Measurements from ENCODE around the gene TP53BP2. TPM values are rescaled to one million over a fixed set of nuclear protein-coding genes. Genes with fewer than 3 reads are reported as not detected.

Gene TP53BP2
- total and polyA plus RNA-seq, 4 donors: 3.9 to 26.8 (median 13.0) TPM

- TF ChIP-seq ZBTB33 (IDR thresholded peaks at IDR 0.05) (no peak), HNF4A (conservative IDR thresholded peaks at IDR 0.05) (no peak), FOXA1 (IDR thresholded peaks at IDR 0.05) (no peak), RXRA (IDR thresholded peaks at IDR 0.05) (no peak)
Measured at GRCh38 chr1:223864084-223864483, 18.3 kb upstream of the TP53BP2 start (continued).

- TF ChIP-seq GABPA (IDR thresholded peaks at IDR 0.05 in 1 of 2, conservative IDR thresholded peaks at IDR 0.05 in 1 of 2): peak in 1 of 2 donors; percentile 4
- TF ChIP-seq HNF4G (IDR thresholded peaks at IDR 0.05): no peak
- TF ChIP-seq, protein P1, sequence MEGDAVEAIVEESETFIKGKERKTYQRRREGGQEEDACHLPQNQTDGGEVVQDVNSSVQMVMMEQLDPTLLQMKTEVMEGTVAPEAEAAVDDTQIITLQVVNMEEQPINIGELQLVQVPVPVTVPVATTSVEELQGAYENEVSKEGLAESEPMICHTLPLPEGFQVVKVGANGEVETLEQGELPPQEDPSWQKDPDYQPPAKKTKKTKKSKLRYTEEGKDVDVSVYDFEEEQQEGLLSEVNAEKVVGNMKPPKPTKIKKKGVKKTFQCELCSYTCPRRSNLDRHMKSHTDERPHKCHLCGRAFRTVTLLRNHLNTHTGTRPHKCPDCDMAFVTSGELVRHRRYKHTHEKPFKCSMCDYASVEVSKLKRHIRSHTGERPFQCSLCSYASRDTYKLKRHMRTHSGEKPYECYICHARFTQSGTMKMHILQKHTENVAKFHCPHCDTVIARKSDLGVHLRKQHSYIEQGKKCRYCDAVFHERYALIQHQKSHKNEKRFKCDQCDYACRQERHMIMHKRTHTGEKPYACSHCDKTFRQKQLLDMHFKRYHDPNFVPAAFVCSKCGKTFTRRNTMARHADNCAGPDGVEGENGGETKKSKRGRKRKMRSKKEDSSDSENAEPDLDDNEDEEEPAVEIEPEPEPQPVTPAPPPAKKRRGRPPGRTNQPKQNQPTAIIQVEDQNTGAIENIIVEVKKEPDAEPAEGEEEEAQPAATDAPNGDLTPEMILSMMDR (IDR thresholded peaks at IDR 0.05; ENCODE audit: low read depth, low read length, missing input control): no peak
- H3K27me3 ChIP-seq (ENCODE audit: control insufficient read depth in 4 of 4, insufficient read depth in 4 of 4, low read length in 3 of 4): no peaks in the 10 kb centered on the region
- no peak overlapping the region for H3K27ac ChIP-seq (ENCODE audit: low read depth in 1 of 2, low read length in 2 of 2)
- no peak overlapping the region for H3K9ac ChIP-seq (ENCODE audit: low read depth in 1 of 2, low read length in 2 of 2)
- no peaks in the 10 kb centered on the region for H3K36me3 ChIP-seq (ENCODE audit: control insufficient read depth in 4 of 4, insufficient read depth in 3 of 4, low read depth in 1 of 4, low read length in 3 of 4)
- WGBS: 88% methylated on average over 1 of the region's 1 CpG
- H3K4me3 ChIP-seq (ENCODE audit: low read depth in 1 of 3, low read length in 3 of 3): no peak overlapping the region
- no peaks in the 10 kb centered on the region for H3K4me1 ChIP-seq (ENCODE audit: control insufficient read depth in 4 of 4, insufficient read depth in 4 of 4, low read length in 3 of 4)
- DNase-seq (ENCODE audit: low spot score): no peak
- H3K9me3 ChIP-seq (ENCODE audit: control insufficient read depth in 4 of 4, low read length in 3 of 4): no peaks in the 10 kb centered on the region
Measured at GRCh38 chr1:223861904-223862303, 16.2 kb upstream of the TP53BP2 start.

GRCh38 chr1:223860051-223860622 is 14.4 kb upstream of the TP53BP2 start:
- Histone ChIP-seq H3K36me3 (ENCODE audit: control insufficient read depth in 4 of 4, insufficient read depth in 3 of 4, low read depth in 1 of 4, low read length in 3 of 4) (no peaks in the 10 kb centered on the region), H3K27ac (ENCODE audit: low read depth in 1 of 2, low read length in 2 of 2) (no peak overlapping the region), H3K27me3 (ENCODE audit: control insufficient read depth in 4 of 4, insufficient read depth in 4 of 4, low read length in 3 of 4) (no peaks in the 10 kb centered on the region), H3K9me3 (ENCODE audit: control insufficient read depth in 4 of 4, low read length in 3 of 4) (no peaks in the 10 kb centered on the region), H3K4me1 (ENCODE audit: control insufficient read depth in 4 of 4, insufficient read depth in 4 of 4, low read length in 3 of 4) (no peaks in the 10 kb centered on the region), H3K9ac (ENCODE audit: low read depth in 1 of 2, low read length in 2 of 2) (no peak overlapping the region), H3K4me3 (ENCODE audit: low read depth in 1 of 3, low read length in 3 of 3) (no peak overlapping the region)
- DNase-seq (ENCODE audit: low spot score): no peak
- 80% methylated on average over 5 of the region's 5 CpGs for WGBS
- TF ChIP-seq, protein P1 (IDR thresholded peaks at IDR 0.05; ENCODE audit: low read depth, low read length, missing input control): no peak
- TF ChIP-seq FOXA1 (IDR thresholded peaks at IDR 0.05): no peak

- DNase-seq (ENCODE audit: low spot score): no peak
- Histone ChIP-seq H3K36me3 (ENCODE audit: control insufficient read depth in 4 of 4, insufficient read depth in 3 of 4, low read depth in 1 of 4, low read length in 3 of 4) (no peaks in the 10 kb centered on the region), H3K4me1 (ENCODE audit: control insufficient read depth in 4 of 4, insufficient read depth in 4 of 4, low read length in 3 of 4) (no peaks in the 10 kb centered on the region), H3K27me3 (ENCODE audit: control insufficient read depth in 4 of 4, insufficient read depth in 4 of 4, low read length in 3 of 4) (no peaks in the 10 kb centered on the region), H3K9me3 (ENCODE audit: control insufficient read depth in 4 of 4, low read length in 3 of 4) (no peaks in the 10 kb centered on the region), H3K4me3 (ENCODE audit: low read depth in 1 of 3, low read length in 3 of 3) (no peak overlapping the region), H3K9ac (ENCODE audit: low read depth in 1 of 2, low read length in 2 of 2) (no peak overlapping the region), H3K27ac (ENCODE audit: low read depth in 1 of 2, low read length in 2 of 2) (no peak overlapping the region)
- WGBS: 74% methylated on average over 8 of the region's 8 CpGs
- TF ChIP-seq REST (IDR thresholded peaks at IDR 0.05): no peak
- no peak for TF ChIP-seq SP1 (IDR thresholded peaks at IDR 0.05)
- no peak for TF ChIP-seq FOXA2 (IDR thresholded peaks at IDR 0.05)
- no peak for TF ChIP-seq HNF4A (conservative IDR thresholded peaks at IDR 0.05)
- no peak for TF ChIP-seq FOXA1 (IDR thresholded peaks at IDR 0.05)
- TF ChIP-seq, protein P1 (IDR thresholded peaks at IDR 0.05; ENCODE audit: low read depth, low read length, missing input control): no peak
- TF ChIP-seq JUND (IDR thresholded peaks at IDR 0.05): no peak
- TF ChIP-seq TAF1 (conservative IDR thresholded peaks at IDR 0.05): no peak
Measured at GRCh38 chr1:223859058-223859457, 13.3 kb upstream of the TP53BP2 start.

Data from liver (tissue), 9 donors.